Esophagus muscularis mucosa (tissue), 4 donors: ENCODE data around the gene PPP4C. TPM values are rescaled to one million over a fixed set of nuclear protein-coding genes. Genes with fewer than 3 reads are reported as not detected.

ENCODE experiments used
- DNase-seq: peaks from one replicate; pipeline ENCODE4 v3.0.0-alpha.2; 2017; ENCODE audit errors: extremely low spot score
- H3K27ac ChIP-seq, 4 donors: fragments of 200-600 bp; sonication (generic); replicated peaks in 1 of 4; 1 replicate in 3 of 4; 2 replicates in 1 of 4; pipeline ENCODE4 v1.5.1; 2016 to 2019; ENCODE audit warnings: mild to moderate bottlenecking in 1 of 4
- H3K27me3 ChIP-seq, 4 donors: fragments of 200-600 bp; sonication (generic); one replicate each; pipeline versions ENCODE4 v1.5.1 to v1.6.0; 2016 to 2019
- H3K36me3 ChIP-seq, 4 donors: fragments of 200-600 bp; sonication (generic); one replicate each; pipeline ENCODE4 v1.5.1; 2016 to 2019
- H3K4me1 ChIP-seq, 4 donors: fragments of 200-600 bp; sonication (generic); one replicate each; pipeline ENCODE4 v1.5.1; 2016 to 2019
- H3K4me3 ChIP-seq, 4 donors: fragments of 200-600 bp; sonication (generic); 1 replicate in 2 of 4; 2 replicates in 2 of 4; pipeline ENCODE4 v1.5.1; 2016 to 2019; ENCODE audit warnings: mild to moderate bottlenecking in 4 of 4, moderate library complexity in 1 of 4
- H3K9me3 ChIP-seq, 4 donors: fragments of 200-600 bp; sonication (generic); 1 replicate in 3 of 4; 2 replicates in 1 of 4; pipeline ENCODE4 v1.5.1; 2016 to 2019
- CTCF ChIP-seq, 3 experiments: fragments of 200-600 bp in 2 of 3; fragments of 450-650 bp in 1 of 3; sonication (generic) in 2 of 3; IDR thresholded peaks; one replicate each; pipeline ENCODE4 v1.5.1; 2017 to 2019; ENCODE audit warnings: antibody characterized with exemption in 3 of 3, mild to moderate bottlenecking in 2 of 3, moderate library complexity in 1 of 3
- EP300 ChIP-seq: sonication (generic); formaldehyde crosslinking; IDR thresholded peaks from one replicate; pipeline ENCODE4 v1.6.1; 2017; ENCODE audit warnings: antibody characterized with exemption
- POLR2A ChIP-seq: fragments of 450-650 bp; IDR thresholded peaks from one replicate; pipeline ENCODE4 v1.6.1; 2017; ENCODE audit warnings: antibody characterized with exemption, moderate library complexity, mild to moderate bottlenecking, low read depth
- POLR2AphosphoS5 ChIP-seq, 2 donors: sonication (generic); formaldehyde crosslinking; IDR thresholded peaks; one replicate each; pipeline ENCODE4 v1.6.1; 2017; ENCODE audit warnings: antibody characterized with exemption in 2 of 2
- WGBS: methylation state at CpG from one replicate; pipeline ENCODE4 v1.1.5; 2018; 5-methylcytosine and 5-hydroxymethylcytosine counted together
- intact Hi-C: fragments of 100-400 bp; cut with DNase I; formaldehyde crosslinking; loops from one replicate; pipeline ENCODE4 v1.15.1; 2023
- total RNA-seq, 4 donors: library from RNA; depleted of rRNA; stranded (reverse); fragments of >200 nt; gene quantifications; one replicate each; pipeline versions ENCODE4 v1.1.0 to v1.2.1, GENCODE V29; 2016

PPP4C gene
- total RNA-seq, 4 donors from 2014 or later = 43.6 to 61.3 (median 51.5) TPM

- H3K27me3 ChIP-seq = no peaks in the 10 kb centered on the region
- TF ChIP-seq CTCF (IDR thresholded peaks at IDR 0.05) (no peak), POLR2AphosphoS5 (IDR thresholded peaks at IDR 0.05) (no peak), POLR2A (no peak), EP300 (no peak)
- H3K4me1 ChIP-seq = peaks cover 9 to 22% (median 16%) of the 10 kb centered on the region in 4 donors
- 90% methylated on average over 8 of the region's 8 CpGs for WGBS
- no peaks in the 10 kb centered on the region for H3K9me3 ChIP-seq
- H3K4me3 ChIP-seq = no peak overlapping the region
- no peak overlapping the region for H3K27ac ChIP-seq
- intact Hi-C loops = no loop called here
- no peak for DNase-seq
- H3K36me3 ChIP-seq = no peaks in the 10 kb centered on the region
Observed at GRCh38 chr16:30049871-30050270, 25.9 kb upstream of the PPP4C start.

- DNase-seq = no peak
- no peak overlapping the region for H3K4me3 ChIP-seq
- no peaks in the 10 kb centered on the region for H3K27me3 ChIP-seq
- WGBS = 88% methylated on average over 3 of the region's 3 CpGs
- H3K36me3 ChIP-seq = no peaks in the 10 kb centered on the region
- H3K27ac ChIP-seq = no peak overlapping the region
- intact Hi-C loops = no loop called here
- peaks cover 9 to 25% (median 16%) of the 10 kb centered on the region in 4 donors for H3K4me1 ChIP-seq
- H3K9me3 ChIP-seq = no peaks in the 10 kb centered on the region
- TF ChIP-seq CTCF (IDR thresholded peaks at IDR 0.05) = no peak
- TF ChIP-seq POLR2A = no peak
- TF ChIP-seq POLR2AphosphoS5 (IDR thresholded peaks at IDR 0.05) = no peak
- no peak for TF ChIP-seq EP300
Observed at GRCh38 chr16:30051518-30051917, 24.3 kb upstream of the PPP4C start.

- TF ChIP-seq CTCF (IDR thresholded peaks at IDR 0.05) (peak in 1 of 3 experiments; percentile 28), POLR2AphosphoS5 (IDR thresholded peaks at IDR 0.05) (peak; percentile 76 to 91), EP300 (no peak), POLR2A (no peak)
- no peaks in the 10 kb centered on the region for H3K9me3 ChIP-seq
- intact Hi-C loops = no loop called here
- H3K4me1 ChIP-seq = peaks cover 9 to 25% (median 16%) of the 10 kb centered on the region in 4 donors
- no peaks in the 10 kb centered on the region for H3K27me3 ChIP-seq
- WGBS = 16% methylated on average over 17 of the region's 58 CpGs
- peak; percentile 98 for DNase-seq
- peak overlapping the region; percentile 71 to 89 (median 76) for H3K4me3 ChIP-seq
- no peaks in the 10 kb centered on the region for H3K36me3 ChIP-seq
- peak overlapping the region; percentile 47 to 60 (median 57) for H3K27ac ChIP-seq
Observed at GRCh38 chr16:30052671-30053372, 23.0 kb upstream of the PPP4C start.

GRCh38 chr16:30053376-30054015 lies 22.3 kb upstream of the PPP4C start:
- no peaks in the 10 kb centered on the region for H3K36me3 ChIP-seq
- intact Hi-C loops = no loop called here
- H3K9me3 ChIP-seq = no peaks in the 10 kb centered on the region
- TF ChIP-seq EP300 = no peak
- TF ChIP-seq POLR2A = no peak
- TF ChIP-seq CTCF (IDR thresholded peaks at IDR 0.05) = no peak
- no peak for TF ChIP-seq POLR2AphosphoS5 (IDR thresholded peaks at IDR 0.05)
- H3K27me3 ChIP-seq = no peaks in the 10 kb centered on the region
- 6% methylated on average over 15 of the region's 19 CpGs for WGBS
- peaks cover 9 to 25% (median 16%) of the 10 kb centered on the region in 4 donors for H3K4me1 ChIP-seq
- no peak for DNase-seq
- H3K4me3 ChIP-seq = peak overlapping the region; percentile 71 to 89 (median 76)
- peak overlapping the region; percentile 47 to 60 (median 57) for H3K27ac ChIP-seq
